NK-92 (cell line): ENCODE measurements around the gene CLSTN3.

Experiments used
- DNase-seq: peaks from one replicate; lab custom pipeline; 2025; ENCODE audit not compliant: unreplicated experiment; lab: John Stamatoyannopoulos, UW

CLSTN3 gene

GRCh38 chr12:7129872-7130691, at the start of gene CLSTN3:
Gene CLSTN3, plus strand, starts transcription at chr12:7130371. Its CDS starts 278 bp downstream, at chr12:7130649.
- DNase-seq: peak; percentile 30

- no peak for DNase-seq
These were observed 49.1 kb upstream of the CLSTN3 start for GRCh38 chr12:7081037-7081436.

GRCh38 chr12:7083125-7083524, 47.0 kb upstream of the CLSTN3 start:
- no peak for DNase-seq

DNA sequence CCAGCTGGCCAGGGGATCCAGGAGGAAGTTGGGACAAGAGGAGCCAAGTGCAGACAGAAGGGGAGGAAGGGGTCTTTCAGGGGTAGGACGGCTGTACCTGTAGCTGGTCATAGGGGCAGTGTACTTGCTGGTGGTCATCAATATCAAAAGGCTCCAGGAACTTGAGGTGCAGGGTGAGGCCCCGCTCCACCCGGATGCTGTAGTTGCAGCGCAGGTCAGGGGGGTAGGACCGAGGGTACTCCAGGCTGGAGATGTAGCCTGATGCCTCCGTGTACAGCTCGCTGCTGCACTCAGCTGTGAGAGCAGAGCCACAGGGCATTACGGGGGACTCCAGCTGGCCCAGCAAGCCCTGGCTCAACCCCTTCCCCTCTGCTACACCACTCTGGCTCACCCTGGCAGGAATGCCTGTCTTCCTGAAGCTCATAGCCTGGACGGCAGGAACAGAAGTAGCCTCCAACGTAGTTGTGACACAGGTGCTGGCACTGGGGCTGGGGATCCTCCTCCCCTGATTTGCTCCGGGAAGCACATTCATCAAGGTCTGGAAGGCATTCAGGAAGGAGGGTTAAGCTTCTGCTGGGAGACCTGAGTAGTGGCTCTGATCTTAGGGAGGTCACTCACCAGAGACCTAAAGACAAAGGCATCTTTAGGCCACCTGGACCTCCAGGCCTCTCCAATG, 40.8 kb upstream of the CLSTN3 start:
- no peak for DNase-seq

DNA sequence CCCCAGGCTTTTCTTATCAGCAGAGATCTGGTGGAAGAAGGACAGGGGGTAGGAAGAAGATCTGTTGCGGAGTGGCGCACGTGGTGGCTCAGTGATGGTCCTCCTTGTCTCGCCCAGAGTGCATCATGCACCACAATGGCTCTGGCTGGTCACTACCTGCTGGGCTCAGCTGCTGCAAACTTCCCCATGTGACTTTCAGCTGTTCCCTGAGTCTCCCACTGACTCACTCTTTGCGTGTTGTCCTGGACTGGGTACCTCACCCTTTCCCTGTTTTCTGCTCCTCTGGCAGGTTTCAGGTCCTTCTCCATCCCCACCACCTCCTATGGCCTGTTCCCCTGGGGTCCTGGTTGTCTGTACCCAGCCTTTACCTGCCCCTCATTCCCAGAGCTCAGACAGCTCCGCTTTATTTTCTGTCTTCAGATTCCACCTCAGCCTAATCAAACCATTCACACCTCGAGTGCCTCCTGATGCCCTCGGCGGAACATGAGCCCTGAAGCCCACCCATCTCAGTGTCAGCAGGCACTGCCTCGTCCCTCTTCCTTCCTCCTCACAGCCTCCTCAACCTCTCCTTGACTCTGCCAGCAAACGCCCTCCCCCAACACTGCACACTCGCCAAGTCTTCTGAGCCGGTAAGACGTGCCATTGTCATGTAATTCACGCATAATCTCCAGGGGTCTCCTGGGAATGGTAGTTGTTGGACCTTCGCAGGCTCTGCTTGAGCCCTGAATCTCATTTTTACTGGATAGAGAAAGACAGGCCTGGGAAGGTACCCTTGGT, 39.8 kb upstream of the CLSTN3 start:
- DNase-seq: no peak

DNA sequence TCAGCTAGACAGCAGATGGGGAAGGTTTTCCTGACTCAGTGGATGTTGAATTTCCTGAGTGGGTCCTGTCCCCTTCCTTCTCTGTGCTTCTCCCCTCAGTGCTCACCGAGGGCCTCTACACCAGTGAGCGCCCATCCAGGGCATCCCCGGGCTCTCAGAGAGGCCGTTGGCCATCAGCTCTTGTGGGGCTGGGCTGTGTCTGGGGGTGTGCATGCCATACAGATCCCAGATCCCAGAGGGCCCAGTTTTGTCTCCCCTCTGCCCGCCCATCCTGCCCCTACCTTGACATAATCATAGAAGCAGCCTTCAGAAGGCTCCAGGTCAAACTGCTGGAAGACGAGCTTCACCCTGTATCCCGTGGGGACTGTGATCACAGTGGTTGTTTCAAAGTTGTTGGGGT, 39.0 kb upstream of the CLSTN3 start:
- DNase-seq: no peak

DNA sequence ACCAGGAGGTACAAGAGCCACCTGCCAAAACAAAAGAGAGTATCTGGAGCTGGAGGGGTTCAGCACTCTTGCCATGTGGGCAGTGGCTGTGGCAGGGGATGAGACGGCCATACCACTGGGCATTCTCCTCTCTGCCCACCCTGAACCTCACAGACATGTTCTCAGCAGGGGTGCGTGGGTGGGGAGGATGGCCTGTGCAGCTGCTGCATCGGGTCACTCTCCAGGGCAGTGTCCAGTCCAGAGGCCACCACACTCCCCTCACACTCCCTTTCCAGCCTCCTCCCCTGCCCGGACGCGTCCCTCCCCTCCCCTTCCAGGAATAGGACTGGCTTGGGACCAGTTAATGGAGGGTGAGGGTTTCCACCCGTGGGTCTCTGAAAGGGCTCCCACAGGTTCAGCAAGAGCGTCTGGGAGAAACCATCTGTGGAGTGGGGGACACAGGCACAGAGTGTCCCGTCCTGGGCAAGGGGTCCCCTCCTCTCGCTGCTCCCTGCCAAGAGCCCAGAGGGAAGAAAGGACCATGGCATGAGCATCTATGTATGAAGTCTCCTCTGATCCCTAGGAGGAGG, 38.4 kb upstream of the CLSTN3 start:
- no peak for DNase-seq

DNA sequence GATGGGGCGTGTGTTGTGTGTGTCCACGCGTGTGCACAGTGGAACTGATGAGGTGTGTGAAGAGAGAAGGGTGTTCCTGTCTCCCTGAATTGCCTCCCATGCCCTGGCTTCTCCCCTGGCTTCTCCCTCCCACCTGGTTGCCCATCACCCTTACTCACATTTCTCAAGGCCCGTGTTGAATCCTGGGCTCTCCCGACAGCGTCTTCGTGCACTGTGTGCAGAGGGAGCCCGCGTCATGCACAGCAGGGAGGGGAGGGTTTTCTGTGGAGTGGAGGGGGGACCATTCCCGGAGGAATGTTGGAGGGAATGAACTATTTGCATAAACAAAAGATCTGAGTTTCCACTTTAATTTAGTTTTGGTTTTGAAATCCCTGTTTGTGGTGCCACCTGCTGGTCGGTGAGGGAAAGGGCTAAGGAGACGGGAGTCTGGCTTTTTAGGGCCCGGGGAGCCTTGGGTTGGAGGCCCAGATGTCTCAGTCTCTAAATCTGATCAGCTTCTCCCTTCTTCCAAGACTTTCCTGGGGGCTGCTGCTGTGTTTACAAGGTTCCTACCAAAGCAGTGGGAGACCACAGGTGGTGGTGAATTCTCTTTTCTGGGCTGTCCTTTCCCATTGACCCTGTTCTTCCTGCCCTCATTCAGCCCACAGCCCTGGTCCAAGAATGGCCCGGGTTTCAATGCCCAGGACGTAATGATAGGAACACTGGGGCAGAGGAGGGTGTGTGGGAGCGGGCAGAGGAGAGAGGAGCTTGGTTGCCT, 37.8 kb upstream of the CLSTN3 start, which contains the start of gene C1R:
Gene C1R, minus strand, starts transcription at position 217 of the 757 bp plus-strand sequence. Its CDS starts 57 bp downstream, at position 160.
- DNase-seq: no peak

GRCh38 chr12:7092986-7093460, 37.1 kb upstream of the CLSTN3 start:
- no peak for DNase-seq

DNA sequence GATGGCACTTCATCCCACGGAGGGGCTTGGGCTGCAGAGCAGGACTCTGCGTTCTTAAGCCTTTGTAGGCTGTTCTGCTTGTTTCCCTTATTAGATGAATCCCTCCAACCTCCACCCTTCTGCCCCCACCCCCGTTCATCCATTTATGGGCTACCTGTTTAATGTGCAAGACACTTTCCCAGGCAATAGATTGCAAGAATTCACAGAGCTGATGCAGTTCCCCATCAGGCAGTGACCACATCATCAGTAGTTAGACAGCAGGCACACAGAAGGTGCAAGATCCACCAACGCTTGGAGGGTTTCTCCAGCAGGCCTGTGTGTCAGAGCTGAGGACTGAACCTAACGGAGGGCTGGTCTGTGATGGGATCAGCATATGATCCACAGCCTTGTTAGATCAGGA, 36.7 kb upstream of the CLSTN3 start:
- DNase-seq: no peak

DNA sequence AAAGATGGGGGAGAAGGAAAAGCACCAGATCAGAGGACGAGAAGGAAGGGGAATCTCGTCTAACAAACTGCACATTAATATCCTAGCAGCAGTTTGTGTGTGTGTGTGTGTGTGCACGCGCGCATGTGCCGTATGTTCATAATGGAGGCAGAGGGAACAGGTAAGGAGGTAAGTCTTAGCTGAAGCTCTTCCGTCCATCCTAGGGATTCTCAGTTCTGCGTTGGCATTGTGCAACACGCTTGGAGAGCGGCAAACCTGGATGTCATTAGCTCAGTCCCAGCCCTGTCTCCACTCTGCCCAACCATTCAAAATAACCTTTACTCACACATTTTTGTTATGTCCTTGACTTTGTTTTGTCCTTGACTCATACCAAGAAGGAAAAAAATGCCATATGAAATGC, 36.3 kb upstream of the CLSTN3 start:
- DNase-seq: no peak

DNA sequence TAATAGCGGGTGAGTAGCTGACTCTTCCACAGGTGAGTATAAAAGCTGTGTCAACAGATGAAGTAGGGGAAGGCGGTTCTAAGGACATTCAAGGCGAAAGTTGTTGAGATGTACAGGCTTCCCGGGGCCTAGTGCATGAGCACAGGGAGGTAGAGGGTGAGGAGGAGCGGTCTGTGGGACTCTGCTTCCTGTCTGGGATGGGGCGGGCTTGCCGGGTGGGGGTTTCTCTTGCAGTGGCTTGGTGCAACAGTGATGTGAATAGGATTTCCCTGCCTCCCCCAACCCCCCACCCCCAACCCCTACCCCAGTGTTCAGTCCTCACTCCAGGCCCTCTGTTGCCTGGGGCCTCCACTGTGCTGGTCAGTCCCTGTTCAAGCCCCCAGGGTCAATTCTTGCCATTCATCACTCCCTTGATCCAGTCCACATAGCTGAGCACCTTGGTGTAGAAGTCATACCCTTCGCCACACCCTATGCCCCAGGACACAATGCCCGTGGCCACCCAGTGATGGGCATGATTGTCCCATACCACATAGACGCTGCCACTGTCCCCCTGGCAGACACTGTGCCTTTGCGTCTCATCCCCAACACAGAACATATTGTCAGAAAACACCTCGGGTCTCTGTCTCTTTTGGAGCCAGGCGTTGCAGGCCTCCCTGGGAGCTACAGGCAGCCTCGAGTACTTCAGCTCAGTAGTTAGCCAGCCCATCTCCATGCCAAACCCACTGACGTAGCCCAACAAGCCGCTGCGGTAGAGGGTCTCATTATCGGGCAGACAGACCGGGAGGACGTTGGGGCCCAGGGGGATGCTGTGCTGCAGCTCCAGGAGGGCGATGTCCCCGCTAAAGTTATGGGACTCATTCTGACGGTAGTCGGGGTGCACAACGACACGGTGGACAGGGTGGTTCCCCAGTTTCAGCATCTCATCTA, 33.9 kb upstream of the CLSTN3 start:
- no peak for DNase-seq

DNA sequence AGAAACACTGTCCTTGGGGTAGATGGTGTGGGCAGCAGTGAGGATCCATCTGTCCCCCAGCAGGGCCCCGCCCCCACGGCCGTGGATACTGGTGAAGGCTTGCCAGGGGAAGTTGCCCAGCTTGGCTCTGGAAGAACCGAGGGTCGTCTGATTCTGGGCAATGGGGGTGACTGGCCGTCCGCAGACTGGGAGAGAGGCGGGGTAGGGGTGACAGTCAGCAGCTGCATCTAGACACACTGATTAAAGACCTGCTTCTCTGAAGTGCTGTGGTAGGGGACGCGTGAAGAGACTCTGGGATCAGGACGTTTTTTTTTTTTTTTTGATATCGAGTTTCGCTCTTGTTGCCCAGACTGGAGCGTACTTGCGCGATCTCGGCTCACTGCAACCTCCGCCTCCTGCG, 33.2 kb upstream of the CLSTN3 start:
- DNase-seq: no peak

DNA sequence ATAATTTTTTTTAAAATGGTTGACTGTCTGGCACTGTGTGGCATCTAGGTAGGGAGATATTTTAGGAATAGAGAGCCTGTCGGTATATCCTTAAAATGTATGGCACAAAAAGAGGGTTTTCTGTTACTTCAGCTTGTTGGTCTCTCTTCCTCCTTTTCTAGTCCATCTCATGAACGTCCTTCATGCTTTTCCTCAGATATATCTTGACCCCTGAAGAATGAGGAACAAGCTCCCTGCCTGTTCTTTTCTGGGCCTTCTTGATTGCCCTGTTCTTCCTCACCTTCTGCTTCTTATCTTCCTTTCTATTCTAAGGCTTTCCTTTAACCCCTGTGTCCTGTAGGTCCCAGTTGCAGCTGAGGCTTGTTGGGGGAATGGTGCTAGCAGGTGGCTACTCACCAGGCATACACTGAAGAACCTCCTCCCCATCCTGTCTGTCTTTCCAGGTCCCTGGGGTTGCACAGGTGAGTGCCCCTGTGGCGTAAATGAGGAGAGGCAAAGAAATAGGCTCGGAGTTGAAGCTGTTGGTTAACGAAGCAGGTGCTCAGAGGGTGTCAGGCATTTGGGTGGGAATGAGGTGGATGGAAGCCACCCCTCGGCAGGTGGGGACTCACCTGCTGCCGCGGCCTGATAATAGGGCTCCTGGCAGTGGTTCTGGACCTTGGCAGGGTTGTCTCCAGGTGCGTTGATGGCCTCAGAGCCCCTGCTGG, 30.7 kb upstream of the CLSTN3 start:
- no peak for DNase-seq

DNA sequence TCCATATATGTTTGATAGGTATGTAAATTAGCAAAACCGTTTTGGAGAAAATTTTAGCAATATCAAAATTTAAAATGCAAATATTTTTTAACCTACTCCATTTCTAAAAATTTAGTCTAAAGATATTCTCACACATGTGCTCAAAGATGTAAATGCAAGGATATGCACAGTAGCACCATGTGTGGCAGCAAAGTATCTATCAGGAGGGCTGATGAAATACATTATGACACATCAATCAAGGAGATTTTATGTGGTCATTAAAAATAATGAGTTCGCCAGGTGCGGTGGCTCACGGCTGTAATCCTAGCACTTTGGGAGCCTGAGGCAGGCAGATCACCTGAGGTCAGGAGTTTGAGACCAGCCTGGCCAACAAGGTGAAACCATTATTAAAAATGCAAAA, 29.9 kb upstream of the CLSTN3 start:
- no peak for DNase-seq

- DNase-seq: no peak
These were observed 29.0 kb upstream of the CLSTN3 start for GRCh38 chr12:7101047-7101693.

DNA sequence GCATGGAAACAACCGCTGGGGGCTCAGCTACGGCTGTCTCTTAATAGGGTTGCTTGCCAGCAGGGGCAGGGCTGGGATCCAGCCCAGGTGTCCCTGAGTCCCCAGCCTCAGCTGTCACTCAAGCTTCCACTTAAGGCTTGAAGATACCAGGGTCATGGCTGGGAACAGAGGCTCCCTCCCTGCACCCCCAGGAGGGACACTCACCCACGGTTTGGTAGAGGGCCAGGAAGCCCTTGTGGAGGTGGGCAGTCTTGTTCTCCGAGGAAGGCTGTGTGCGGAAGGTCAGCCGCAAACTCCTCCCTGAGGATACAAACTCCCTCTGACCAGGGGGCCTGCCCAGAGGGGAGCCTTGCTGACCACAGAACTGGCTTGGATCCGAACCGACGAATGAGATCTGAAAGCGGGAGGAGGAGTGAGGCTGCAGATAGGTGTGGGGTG, 28.5 kb upstream of the CLSTN3 start:
- DNase-seq: no peak

DNA sequence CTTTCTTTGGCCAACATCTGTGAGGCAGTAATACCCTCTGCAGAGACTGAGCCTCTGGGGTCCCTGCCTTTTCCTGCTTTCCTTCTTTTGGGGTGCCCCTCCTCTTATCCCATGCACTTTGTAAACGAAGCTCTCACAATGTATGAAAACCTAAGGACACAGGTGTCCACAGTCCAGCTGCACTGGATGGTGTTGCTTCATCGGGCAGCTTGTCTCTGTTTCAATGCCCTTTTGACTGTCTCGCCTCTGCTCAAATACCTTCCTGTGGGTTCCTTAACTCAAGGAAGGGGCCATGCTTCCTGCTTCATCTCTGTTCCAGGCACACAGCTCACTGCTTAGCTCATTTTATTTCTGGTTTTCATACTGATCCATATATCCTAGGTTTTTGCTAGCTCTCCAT, 27.6 kb upstream of the CLSTN3 start:
- no peak for DNase-seq
